H54 (cell line): ENCODE results near the gene TOP3B.

Experiments
- DNase-seq: peaks from one replicate; pipeline ENCODE4 v3.0.0; 2011; ENCODE audit warnings: low spot score, mixed read lengths; ENCODE audit not compliant: insufficient read length
- FAIRE-seq: peaks from 3 replicates; lab custom pipeline; 2011; peaks lifted over from hg19 to GRCh38; lab: Jason Lieb, UNC
- POLR2A ChIP-seq: IDR thresholded peaks from 2 replicates; pipeline ENCODE4 v1.6.1; 2011; ENCODE audit warnings: low read depth, mild to moderate bottlenecking, low read length

Gene TOP3B

GRCh38 chr22:21933413-21933812 lies 49.2 kb downstream of the TOP3B start:
- no peak for DNase-seq
- FAIRE-seq: no peak
- no peak for TF ChIP-seq POLR2A

GRCh38 chr22:21932347-21932746 lies 50.2 kb downstream of the TOP3B start:
- DNase-seq (no peak), FAIRE-seq (no peak)
- TF ChIP-seq POLR2A: no peak

- DNase-seq (no peak), FAIRE-seq (no peak)
- TF ChIP-seq POLR2A: no peak
These were observed 51.5 kb downstream of the TOP3B start for GRCh38 chr22:21931056-21931455.

GRCh38 chr22:21929253-21929652 lies 53.3 kb downstream of the TOP3B start:
- no peak for DNase-seq
- no peak for FAIRE-seq

GRCh38 chr22:21928048-21928447 lies 54.5 kb downstream of the TOP3B start:
- TF ChIP-seq POLR2A: no peak
- FAIRE-seq: no peak
- no peak for DNase-seq

More at GRCh38 chr22:21929253-21929652, 53.3 kb downstream of the TOP3B start:
- TF ChIP-seq POLR2A: no peak

GRCh38 chr22:21927174-21927823 lies 55.3 kb downstream of the TOP3B start:
- DNase-seq (no peak), FAIRE-seq (no peak)
- TF ChIP-seq POLR2A: no peak

GRCh38 chr22:21926728-21927127 lies 55.9 kb downstream of the TOP3B start:
- no peak for TF ChIP-seq POLR2A
- DNase-seq (no peak), FAIRE-seq (no peak)

- FAIRE-seq (no peak), DNase-seq (no peak)
- no peak for TF ChIP-seq POLR2A
These were observed 59.4 kb downstream of the TOP3B start for GRCh38 chr22:21923163-21923561.

GRCh38 chr22:21922370-21923162 lies 60.0 kb downstream of the TOP3B start:
- no peak for FAIRE-seq
- no peak for TF ChIP-seq POLR2A
- no peak for DNase-seq

- DNase-seq (no peak), FAIRE-seq (no peak)
- no peak for TF ChIP-seq POLR2A
These were observed 60.9 kb downstream of the TOP3B start for GRCh38 chr22:21921729-21922128.

GRCh38 chr22:21921184-21921721 lies 61.3 kb downstream of the TOP3B start:
- no peak for TF ChIP-seq POLR2A
- FAIRE-seq (no peak), DNase-seq (no peak)

GRCh38 chr22:21920341-21921183 lies 62.0 kb downstream of the TOP3B start:
- TF ChIP-seq POLR2A: no peak
- DNase-seq: no peak
- FAIRE-seq: no peak

- no peak for TF ChIP-seq POLR2A
- no peak for FAIRE-seq
- no peak for DNase-seq
These were observed 62.9 kb downstream of the TOP3B start for GRCh38 chr22:21919526-21920307.
